Neural crest cell (in vitro differentiated cells): ENCODE measurements around the gene ZNF500. TPM values are rescaled to one million over a fixed set of nuclear protein-coding genes. Genes with fewer than 3 reads are reported as not detected.

ENCODE experiments used
- DNase-seq: peaks from one replicate; pipeline ENCODE4 v3.0.0; 2021; ENCODE audit warnings: low read depth, mixed read lengths, low spot score
- H3K27ac Mint-ChIP-seq: one replicate; pipeline ENCODE4 v1.8.0; 2021; ENCODE audit warnings: mild to moderate bottlenecking, mixed read lengths; ENCODE audit not compliant: unreplicated experiment
- H3K27me3 Mint-ChIP-seq: 2 replicates; pipeline ENCODE4 v1.8.0; 2021; ENCODE audit warnings: low read depth, mild to moderate bottlenecking, mixed read lengths
- H3K36me3 Mint-ChIP-seq: 2 replicates; pipeline ENCODE4 v1.8.0; 2021; ENCODE audit warnings: low read depth, mild to moderate bottlenecking, mixed read lengths
- H3K4me1 Mint-ChIP-seq: 2 replicates; pipeline ENCODE4 v1.8.0; 2021; ENCODE audit warnings: mixed read lengths
- H3K4me3 Mint-ChIP-seq: one replicate; pipeline ENCODE4 v1.8.0; 2021; ENCODE audit warnings: mild to moderate bottlenecking, mixed read lengths
- H3K9me3 Mint-ChIP-seq: 2 replicates; pipeline ENCODE4 v1.8.0; 2021; ENCODE audit warnings: mixed read lengths
- total RNA-seq: library from RNA; stranded (reverse); gene quantifications from 2 replicates; pipeline ENCODE4 v1.2.1, GENCODE V29; 2021
- TF ChIP-seq, protein P1 (sequence below): fragments of 200-600 bp; sonication (generic); conservative IDR thresholded peaks from 2 replicates; pipeline ENCODE4 v1.5.0; 2021; ENCODE audit warnings: antibody characterized with exemption, mild to moderate bottlenecking

The ZNF500 gene
- total RNA-seq, 1 donor from 2014 or later: 21.1 TPM

DNA sequence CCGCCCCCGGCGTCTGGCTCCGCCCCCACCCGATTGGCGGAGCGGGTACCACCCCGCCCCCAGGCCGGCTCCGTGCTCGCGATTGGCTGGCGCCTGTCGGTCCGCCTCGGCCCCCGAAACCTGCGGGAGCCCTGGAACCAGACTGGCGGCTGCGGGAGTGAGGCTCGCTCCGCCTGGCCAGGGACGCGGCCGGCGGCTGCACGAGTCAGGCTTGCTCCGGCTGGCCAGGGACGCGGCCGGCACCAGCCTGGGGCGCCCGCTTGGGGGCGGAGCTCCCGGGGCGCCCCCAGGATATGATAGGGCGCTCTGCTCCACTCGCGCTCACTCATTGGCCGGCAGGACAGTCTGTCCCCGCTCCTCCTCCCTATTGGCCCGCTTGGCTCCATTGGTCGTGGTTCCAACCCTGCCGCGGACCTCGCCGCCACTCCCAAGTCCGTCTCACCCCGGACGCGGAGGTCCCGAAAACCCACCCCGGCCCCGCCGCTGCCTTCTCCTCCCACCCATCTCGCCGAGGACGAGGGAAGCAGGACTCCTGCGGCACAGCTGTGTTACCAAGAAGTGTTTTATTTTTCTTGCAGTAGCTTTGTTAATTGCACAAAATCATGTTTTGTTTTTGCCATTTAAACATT is 35.8 kb upstream of the ZNF500 start:
- H3K4me3 Mint-ChIP-seq: peak overlapping the region; percentile 89
- no peaks in the 10 kb centered on the region for H3K9me3 Mint-ChIP-seq
- H3K36me3 Mint-ChIP-seq: peaks cover 6% of the 10 kb centered on the region
- TF ChIP-seq, protein P1, sequence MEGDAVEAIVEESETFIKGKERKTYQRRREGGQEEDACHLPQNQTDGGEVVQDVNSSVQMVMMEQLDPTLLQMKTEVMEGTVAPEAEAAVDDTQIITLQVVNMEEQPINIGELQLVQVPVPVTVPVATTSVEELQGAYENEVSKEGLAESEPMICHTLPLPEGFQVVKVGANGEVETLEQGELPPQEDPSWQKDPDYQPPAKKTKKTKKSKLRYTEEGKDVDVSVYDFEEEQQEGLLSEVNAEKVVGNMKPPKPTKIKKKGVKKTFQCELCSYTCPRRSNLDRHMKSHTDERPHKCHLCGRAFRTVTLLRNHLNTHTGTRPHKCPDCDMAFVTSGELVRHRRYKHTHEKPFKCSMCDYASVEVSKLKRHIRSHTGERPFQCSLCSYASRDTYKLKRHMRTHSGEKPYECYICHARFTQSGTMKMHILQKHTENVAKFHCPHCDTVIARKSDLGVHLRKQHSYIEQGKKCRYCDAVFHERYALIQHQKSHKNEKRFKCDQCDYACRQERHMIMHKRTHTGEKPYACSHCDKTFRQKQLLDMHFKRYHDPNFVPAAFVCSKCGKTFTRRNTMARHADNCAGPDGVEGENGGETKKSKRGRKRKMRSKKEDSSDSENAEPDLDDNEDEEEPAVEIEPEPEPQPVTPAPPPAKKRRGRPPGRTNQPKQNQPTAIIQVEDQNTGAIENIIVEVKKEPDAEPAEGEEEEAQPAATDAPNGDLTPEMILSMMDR: no peak
- DNase-seq: peak; percentile 89
- H3K4me1 Mint-ChIP-seq: peaks cover 9% of the 10 kb centered on the region
- H3K27ac Mint-ChIP-seq: peak overlapping the region; percentile 62
- no peaks in the 10 kb centered on the region for H3K27me3 Mint-ChIP-seq

DNA sequence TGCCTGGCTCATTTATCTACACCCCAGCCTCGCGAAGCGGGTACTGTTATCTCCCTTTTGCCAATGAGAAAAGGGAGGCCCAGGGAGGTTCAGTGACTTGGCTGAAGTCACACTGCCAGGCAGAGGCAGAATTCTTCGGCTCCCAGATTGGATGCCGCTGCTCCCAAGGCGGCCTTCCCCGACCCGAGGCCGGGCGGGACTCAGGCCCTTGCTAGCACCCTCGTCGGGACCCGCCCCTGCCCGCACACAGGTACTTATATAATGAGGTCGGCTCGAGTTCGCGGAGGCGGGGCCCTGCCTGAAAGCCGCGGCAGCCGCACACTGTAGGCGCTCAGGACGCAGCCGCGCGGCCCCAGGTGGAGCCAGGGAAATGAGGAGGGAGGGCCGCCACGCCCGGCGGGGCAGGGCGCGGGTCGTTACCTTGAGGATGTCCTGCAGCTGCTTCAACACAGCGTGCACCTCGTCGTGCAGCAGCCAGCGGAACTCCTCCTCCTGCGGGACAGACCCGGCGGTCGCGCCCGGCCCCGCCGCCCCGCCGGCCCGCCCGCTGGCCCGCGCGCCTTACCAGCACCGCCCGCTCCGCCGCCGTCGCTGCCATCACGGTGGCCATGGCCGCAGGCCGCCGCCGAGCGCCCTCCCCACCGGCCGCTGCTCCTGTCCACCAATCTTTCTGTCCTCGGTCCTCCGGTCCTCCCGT is 35.1 kb upstream of the ZNF500 start, which contains the start of gene ROGDI:
Gene ROGDI, minus strand, starts transcription at position 672 of the 697 bp plus-strand sequence. Its CDS starts 62 bp downstream, at position 610.
- Mint-ChIP-seq H3K4me3 (peak within 1 kb of the TSS; percentile 91), H3K27me3 (no peaks in the 10 kb centered on the region), H3K27ac (peak within 1 kb of the TSS; percentile 62), H3K4me1 (peaks cover 9% of the 10 kb centered on the region), H3K36me3 (no peaks in the 10 kb centered on the region), H3K9me3 (no peaks in the 10 kb centered on the region)
- no peak for DNase-seq
- TF ChIP-seq, protein P1: no peak

DNA sequence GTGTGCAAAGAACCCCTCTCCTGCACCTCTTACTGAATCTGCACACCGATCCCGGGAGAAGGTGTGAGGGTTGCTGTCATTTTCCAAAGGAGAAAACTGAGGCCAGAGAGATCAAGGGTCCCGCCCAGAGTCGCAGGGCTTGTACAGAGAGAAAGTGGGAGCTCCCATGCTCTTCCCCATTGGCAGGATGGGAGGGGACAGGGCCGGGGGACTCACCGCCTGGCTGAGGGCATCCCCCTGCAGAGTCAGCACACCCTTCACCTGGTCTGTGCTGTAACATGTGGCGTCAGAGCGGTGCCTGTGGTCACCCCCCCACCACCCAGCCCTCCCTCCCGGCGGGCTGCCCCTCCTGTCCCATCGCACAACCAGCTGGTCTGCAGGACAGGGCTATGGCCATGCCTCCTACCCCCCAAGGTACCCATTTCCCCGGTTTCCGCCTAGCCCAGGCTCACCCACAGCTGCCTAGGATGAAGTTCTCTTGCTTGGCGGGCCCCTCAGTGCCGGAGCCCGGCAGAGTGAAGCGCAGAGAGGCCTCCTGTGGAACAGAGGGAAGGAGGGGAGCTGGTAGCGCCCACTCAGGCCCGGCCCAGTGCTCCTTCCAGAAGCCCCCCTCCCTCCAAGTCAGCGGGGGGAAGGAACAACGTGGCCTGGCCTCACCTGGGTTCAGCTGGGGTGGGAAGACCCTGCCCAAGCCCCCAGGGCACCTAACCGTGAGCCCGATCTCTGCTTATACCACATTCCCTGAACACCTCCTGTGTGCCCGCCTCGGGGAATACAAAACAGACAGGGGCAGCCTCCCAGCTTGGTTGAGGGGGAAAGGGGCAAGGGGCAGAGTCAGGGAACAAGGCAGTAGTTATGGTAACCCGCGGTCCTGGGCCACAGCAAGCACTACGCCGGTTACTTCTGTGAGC is 34.3 kb upstream of the ZNF500 start:
- DNase-seq: peak; percentile 9
- no peak overlapping the region for H3K27ac Mint-ChIP-seq

DNA sequence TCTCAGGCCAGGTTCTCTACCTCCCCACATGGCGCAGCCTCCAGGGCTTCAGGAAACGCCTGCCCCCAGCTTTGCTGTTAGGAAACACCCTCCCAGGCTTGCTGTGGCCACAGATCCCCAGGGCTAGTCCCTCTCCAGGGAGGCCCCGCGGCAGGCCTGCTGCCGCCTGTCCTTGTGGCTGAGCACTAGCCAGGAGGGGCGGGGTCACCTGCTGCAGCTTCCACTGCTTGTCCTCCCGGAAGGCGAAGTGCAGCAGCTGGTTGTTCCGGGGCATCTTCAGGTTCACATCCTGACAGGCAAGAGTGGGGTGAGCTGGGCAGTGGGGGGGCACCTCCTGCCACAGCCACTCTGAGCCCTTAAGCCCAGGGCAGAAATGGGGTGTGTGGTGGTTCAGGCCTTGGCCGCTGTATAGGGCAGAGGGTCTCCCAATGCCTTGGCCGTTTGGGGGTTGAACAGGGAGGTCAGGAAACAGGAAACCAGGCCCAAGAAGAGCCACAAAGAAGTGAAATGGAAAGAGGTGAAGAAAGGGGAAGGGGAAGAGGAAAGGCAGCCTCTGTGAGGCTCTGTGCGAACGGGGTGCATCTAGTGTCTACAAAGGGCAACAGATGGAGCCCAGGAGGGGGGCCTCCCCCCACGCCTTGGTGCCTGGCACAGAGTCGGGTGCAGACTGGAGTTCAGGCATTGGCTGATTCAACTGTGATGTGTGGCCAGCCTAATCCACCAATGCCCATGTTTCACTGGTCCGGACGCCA is 33.5 kb upstream of the ZNF500 start:
- Mint-ChIP-seq H3K9me3 (no peaks in the 10 kb centered on the region), H3K27me3 (no peaks in the 10 kb centered on the region)

More for the DNA sequence above, 34.3 kb upstream of the ZNF500 start:
- Mint-ChIP-seq H3K9me3 (no peaks in the 10 kb centered on the region), H3K36me3 (no peaks in the 10 kb centered on the region), H3K4me1 (peaks cover 9% of the 10 kb centered on the region), H3K27me3 (no peaks in the 10 kb centered on the region), H3K4me3 (peak overlapping the region; percentile 91)
- TF ChIP-seq, protein P1: no peak

More for the DNA sequence above, 33.5 kb upstream of the ZNF500 start:
- TF ChIP-seq, protein P1: no peak
- Mint-ChIP-seq H3K36me3 (no peaks in the 10 kb centered on the region), H3K4me1 (peaks cover 9% of the 10 kb centered on the region), H3K27ac (no peak overlapping the region), H3K4me3 (peak overlapping the region; percentile 74)
- DNase-seq: no peak
